Measurements from ENCODE around the gene PSMB8. TPM values are rescaled to one million over a fixed set of nuclear protein-coding genes. Genes with fewer than 3 reads are reported as not detected.

Gene PSMB8
- total RNA-seq, 6 donors from 2014 or later: 48.2 to 110 (median 71.7) TPM

GRCh38 chr6:32887616-32888015, 43.8 kb upstream of the PSMB8 start:
- TF ChIP-seq POLR2A (IDR thresholded peaks at IDR 0.05): no peak
- TF ChIP-seq EP300 (IDR thresholded peaks at IDR 0.05): no peak
- no peak for TF ChIP-seq CTCF (IDR thresholded peaks at IDR 0.05)
- no peak for TF ChIP-seq POLR2AphosphoS5 (IDR thresholded peaks at IDR 0.05)
- no peak for DNase-seq
- Histone ChIP-seq H3K36me3 (no peaks in the 10 kb centered on the region), H3K9me3 (no peaks in the 10 kb centered on the region), H3K27ac (no peak overlapping the region), H3K4me3 (no peak overlapping the region), H3K4me1 (peaks cover 0 to 8% (median 2%) of the 10 kb centered on the region in 4 donors), H3K27me3 (no peaks in the 10 kb centered on the region)
- no peak for ATAC-seq (ENCODE audit: low FRiP score in 2 of 2)
- WGBS, 2 donors: 87% methylated on average over 5 of the region's 5 CpGs

- H3K4me3 ChIP-seq: no peak overlapping the region
- H3K4me1 ChIP-seq: peaks cover 0 to 8% (median 2%) of the 10 kb centered on the region in 4 donors
- ATAC-seq (ENCODE audit: low FRiP score in 2 of 2) (no peak), DNase-seq (no peak)
- H3K27me3 ChIP-seq: no peaks in the 10 kb centered on the region
- no peaks in the 10 kb centered on the region for H3K36me3 ChIP-seq
- no peaks in the 10 kb centered on the region for H3K9me3 ChIP-seq
- H3K27ac ChIP-seq: no peak overlapping the region
- TF ChIP-seq EP300 (IDR thresholded peaks at IDR 0.05) (no peak), CTCF (IDR thresholded peaks at IDR 0.05) (no peak), POLR2AphosphoS5 (IDR thresholded peaks at IDR 0.05) (no peak), POLR2A (IDR thresholded peaks at IDR 0.05) (no peak)
- 44 to 60% methylated on average over 3 of the region's 3 CpGs for WGBS, 2 donors
Measured at GRCh38 chr6:32886681-32887383, 43.0 kb upstream of the PSMB8 start.

- H3K36me3 ChIP-seq: no peaks in the 10 kb centered on the region
- H3K27me3 ChIP-seq: no peaks in the 10 kb centered on the region
- no peak overlapping the region for H3K4me3 ChIP-seq
- H3K9me3 ChIP-seq: no peaks in the 10 kb centered on the region
- DNase-seq: no peak
- no peak for TF ChIP-seq EP300 (IDR thresholded peaks at IDR 0.05)
- peak; percentile 31 to 77 (median 66) for TF ChIP-seq CTCF (IDR thresholded peaks at IDR 0.05)
- no peak for TF ChIP-seq POLR2AphosphoS5 (IDR thresholded peaks at IDR 0.05)
- WGBS, 2 donors: 47 to 53% methylated on average over 3 to 4 of the region's 4 CpGs
- ATAC-seq (ENCODE audit: low FRiP score in 2 of 2): peak in 1 of 2 donors; percentile 73
- peaks cover 0 to 8% (median 2%) of the 10 kb centered on the region in 4 donors for H3K4me1 ChIP-seq
- no peak overlapping the region for H3K27ac ChIP-seq
Measured at GRCh38 chr6:32885698-32886286, 41.9 kb upstream of the PSMB8 start.

- H3K27ac ChIP-seq: no peak overlapping the region
Measured at GRCh38 chr6:32883789-32884188, 39.9 kb upstream of the PSMB8 start.

More at GRCh38 chr6:32883789-32884188, 39.9 kb upstream of the PSMB8 start:
- Histone ChIP-seq H3K4me1 (peaks cover 0 to 8% (median 2%) of the 10 kb centered on the region in 4 donors), H3K9me3 (no peaks in the 10 kb centered on the region), H3K27me3 (no peaks in the 10 kb centered on the region), H3K36me3 (no peaks in the 10 kb centered on the region), H3K4me3 (no peak overlapping the region)
- DNase-seq: peak in 1 of 2 donors; percentile 88
- ATAC-seq (ENCODE audit: low FRiP score in 2 of 2): peak; percentile 66 to 81
- WGBS, 2 donors: 15 to 24% methylated on average over 5 of the region's 5 CpGs
- TF ChIP-seq CTCF (IDR thresholded peaks at IDR 0.05) (no peak), EP300 (IDR thresholded peaks at IDR 0.05) (peak in 2 of 4 donors; percentile 10 to 15), POLR2AphosphoS5 (IDR thresholded peaks at IDR 0.05) (peak; percentile 38 to 64), POLR2A (IDR thresholded peaks at IDR 0.05) (no peak)

All from upper lobe of left lung (tissue), 6 donors.